Astrocyte of the cerebellum (primary cell): ENCODE measurements around the gene RPS19.
"Not testable (repeated sequence)": the region's sequence is repeated elsewhere in the genome, so short reads cannot be mapped to it uniquely, and the experiment has no call there.

Experiments
- DNase-seq: peaks from one replicate; pipeline ENCODE4 v3.0.0-alpha.2; 2011; ENCODE audit warnings: low read depth
- H3K4me3 ChIP-seq: 2 replicates; pipeline ENCODE4 v1.5.1; 2011; ENCODE audit warnings: mild to moderate bottlenecking, low read depth, low read length, moderate library complexity
- CTCF ChIP-seq: IDR thresholded peaks from 2 replicates; pipeline ENCODE4 v1.5.1; 2012; ENCODE audit warnings: low read length, low read depth, moderate library complexity, mild to moderate bottlenecking; ENCODE audit errors: missing control alignments
- in situ Hi-C: cut with HindIII; loops from 2 replicates; pipeline ENCODE4 v1.10.0; 2017; ENCODE audit warnings: low sequenced_read_pairs

RPS19 gene

GRCh38 chr19:41911889-41912731 lies 52.1 kb downstream of the RPS19 start:
- TF ChIP-seq CTCF = no peak
- DNase-seq = no peak
- in situ Hi-C loops = no loop called here
- H3K4me3 ChIP-seq = no peak overlapping the region

GRCh38 chr19:41912899-41913537 lies 53.0 kb downstream of the RPS19 start:
- TF ChIP-seq CTCF = no peak
- in situ Hi-C loops = no loop called here
- no peak for DNase-seq
- no peak overlapping the region for H3K4me3 ChIP-seq

DNA sequence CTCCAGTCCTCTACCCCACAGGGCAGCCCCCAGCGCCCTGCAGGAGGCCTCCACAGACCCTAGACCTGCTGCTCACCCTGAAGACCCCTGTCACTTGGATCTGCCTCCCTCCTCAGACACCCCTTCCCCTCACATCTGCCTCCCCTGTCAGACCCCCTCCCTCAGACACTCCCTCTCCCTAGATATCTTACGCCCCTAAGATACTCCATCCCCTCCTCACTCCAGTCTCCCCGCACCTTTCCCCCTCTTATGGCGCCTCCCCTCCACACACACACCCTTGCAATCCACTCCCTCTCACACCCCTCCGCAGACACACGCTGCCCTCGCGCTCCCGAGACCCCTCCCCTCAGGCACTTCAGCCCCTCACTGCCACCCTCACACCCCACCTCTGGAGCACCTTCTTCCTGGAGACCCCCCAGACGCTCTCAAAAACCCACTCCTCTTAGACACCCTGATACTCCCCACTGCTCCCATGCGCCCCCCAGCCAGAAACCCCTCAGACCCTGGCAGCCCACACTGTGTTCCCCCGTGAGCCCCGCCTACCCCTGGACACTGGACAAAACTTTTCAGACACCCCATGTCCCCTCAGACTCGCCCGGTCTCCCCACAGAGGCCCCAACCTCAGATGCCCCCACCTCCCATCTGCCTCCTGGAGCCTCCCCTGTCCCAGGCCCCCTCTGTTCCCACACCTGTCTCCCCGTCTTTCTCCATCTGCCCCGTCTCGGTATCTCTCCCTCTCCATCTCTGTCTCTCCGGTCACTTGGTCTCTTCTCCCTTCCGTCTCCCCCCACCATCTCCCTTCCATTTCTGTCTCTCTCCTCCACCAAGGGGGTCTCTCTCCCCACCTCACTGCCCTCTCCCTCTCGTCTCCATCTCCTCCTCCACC lies 53.7 kb downstream of the RPS19 start:
- in situ Hi-C loops = no loop called here
- no peak for DNase-seq
- TF ChIP-seq CTCF = no peak

DNA sequence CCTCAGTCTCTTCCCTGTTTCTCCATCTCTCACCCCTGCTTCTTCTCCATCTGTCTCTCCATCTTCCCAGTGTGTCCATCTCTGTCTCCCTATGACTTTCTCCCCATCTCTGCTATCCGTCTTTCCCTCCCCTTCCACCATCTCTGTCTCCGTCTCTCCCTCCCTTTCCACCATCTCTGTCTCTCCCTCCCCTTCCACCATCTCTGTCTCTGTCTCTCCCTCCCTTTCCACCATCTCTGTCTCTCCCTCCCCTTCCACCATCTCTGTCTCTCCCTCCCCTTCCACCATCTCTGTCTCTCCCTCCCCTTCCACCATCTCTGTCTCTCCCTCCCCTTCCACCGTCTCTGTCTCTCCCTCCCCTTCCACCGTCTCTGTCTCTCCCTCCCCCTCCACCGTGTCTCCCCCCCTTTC lies 54.4 kb downstream of the RPS19 start:
- in situ Hi-C loops, DNase-seq, H3K4me3 ChIP-seq: not testable (repeated sequence)

More for the DNA sequence above, 53.7 kb downstream of the RPS19 start:
- no peak overlapping the region for H3K4me3 ChIP-seq

DNA sequence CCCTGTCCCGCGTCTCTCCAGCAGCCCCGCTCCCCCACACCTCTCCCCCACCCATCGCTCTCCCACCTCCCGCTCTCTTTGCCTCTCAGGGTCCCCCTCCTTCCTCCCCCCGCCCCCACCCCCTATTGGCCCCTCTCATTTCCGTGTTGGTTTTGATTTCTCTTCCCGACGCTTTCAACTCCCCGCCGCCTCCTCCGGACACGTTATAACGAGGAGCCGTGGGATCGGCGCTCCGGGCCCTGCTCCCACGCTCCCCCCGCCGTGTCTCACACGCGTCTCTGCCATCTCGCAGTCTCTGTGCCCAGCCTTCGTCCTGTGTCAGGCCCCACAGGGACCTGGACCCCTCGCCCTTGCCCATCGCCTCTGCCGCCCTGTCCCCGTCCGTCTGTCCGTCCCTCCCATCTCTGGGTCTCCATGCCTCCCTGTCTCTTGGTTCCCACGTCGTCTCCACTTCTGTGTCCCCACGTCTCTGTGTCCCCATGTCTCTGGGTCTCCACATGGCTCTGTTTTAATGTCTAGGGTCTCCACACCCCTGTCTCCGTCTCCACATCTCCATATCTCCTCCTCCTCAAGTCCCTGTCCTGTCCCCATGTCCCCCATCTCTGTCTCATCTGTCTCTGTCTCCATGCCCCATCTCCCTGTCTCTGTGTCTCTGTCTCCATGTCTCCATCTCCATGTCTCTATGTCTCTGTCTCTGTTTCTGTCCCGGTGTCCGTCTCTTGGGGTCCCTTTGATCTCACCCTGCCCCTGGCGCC lies 55.1 kb downstream of the RPS19 start:
- TF ChIP-seq CTCF = no peak
- in situ Hi-C loops = no loop called here
- no peak overlapping the region for H3K4me3 ChIP-seq

DNA sequence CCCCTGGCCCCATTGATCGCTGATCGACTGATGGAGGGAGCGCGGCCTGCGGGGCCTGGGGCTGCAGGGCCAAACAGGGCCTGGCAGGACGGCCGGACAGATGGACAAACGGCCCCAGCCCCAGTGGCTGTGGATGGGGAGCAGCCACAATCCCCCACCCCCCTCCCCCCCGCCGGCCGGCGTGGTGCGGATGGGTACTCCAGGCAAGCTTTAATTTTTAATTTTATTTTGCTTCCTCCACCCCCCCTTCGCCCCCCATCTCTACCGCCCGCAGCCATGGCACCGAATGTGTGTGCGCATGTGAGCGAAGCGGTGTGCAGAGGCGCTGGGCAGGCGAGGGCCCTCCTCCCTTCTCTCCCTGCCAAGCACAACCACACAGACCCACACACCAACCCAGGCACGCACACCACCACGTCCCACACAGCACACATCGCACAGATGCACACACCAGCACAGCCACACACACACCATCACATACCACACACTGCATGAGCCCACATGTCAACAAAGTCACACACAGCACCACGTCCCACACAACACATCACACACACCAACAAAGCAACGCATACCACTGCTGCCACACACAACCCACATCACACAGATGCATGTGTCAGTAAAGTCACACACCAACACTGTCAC lies 55.8 kb downstream of the RPS19 start:
- in situ Hi-C loops = no loop called here
- no peak for DNase-seq
- H3K4me3 ChIP-seq = no peak overlapping the region
- TF ChIP-seq CTCF = no peak

More for the DNA sequence above, 55.1 kb downstream of the RPS19 start:
- DNase-seq = no peak
